K562 (cell line): ENCODE measurements around the gene MYCBPAP. TPM values are rescaled to one million over a fixed set of nuclear protein-coding genes. Genes with fewer than 3 reads are reported as not detected.

Experiments used
- ATAC-seq: fragments of 200-7000 bp; cut with Tn5 transposase; 3 replicates; pipeline ENCODE4 v1.9.1; 2020; ENCODE audit warnings: moderate library complexity
- BruUV-seq: library from RNA; stranded (reverse); fragments of 400-500 nt; replicated peaks from 2 replicates; lab custom pipeline; 2021; lab: Mats Ljungman, UMichigan
- CTCF ChIA-PET: fragments of 300-600 bp; formaldehyde crosslinking; extraction: SDS; loops from one replicate; lab custom pipeline; 2021; ENCODE audit warnings: low intra/inter-chr PET ratio; lab: Yijun Ruan, JAX
- POLR2A ChIA-PET: fragments of 300-600, 350-650 bp; sonication (Branson Sonifier 250); formaldehyde crosslinking; extraction: SDS; loops from one replicate; lab custom pipeline; 2021; ENCODE audit warnings: antibody characterized with exemption, inconsistent platforms; lab: Yijun Ruan, JAX
- DNase-seq, 4 experiments: peaks; one replicate each; pipeline versions ENCODE4 v3.0.0 to v3.0.0-alpha.2; 2011 to 2018; ENCODE audit warnings: low spot score in 3 of 4, mixed read lengths in 3 of 4; ENCODE audit errors: extremely low read depth in 1 of 4
- FAIRE-seq: peaks from 2 replicates; lab custom pipeline; 2011; peaks lifted over from hg19 to GRCh38; lab: Jason Lieb, UNC
- H2AFZ ChIP-seq: 2 replicates; pipeline ENCODE4 v1.6.0; 2011; ENCODE audit warnings: low read depth, low read length, control low read depth, inconsistent platforms
- H3K27ac ChIP-seq: fragments of 200-600 bp; 3 replicates; pipeline ENCODE4 v1.8.0; 2011; ENCODE audit warnings: low read depth, mild to moderate bottlenecking, control low read depth, inconsistent platforms, low read length, moderate library complexity, mixed read lengths; ENCODE audit errors: extremely low read depth
- H3K27me3 ChIP-seq, 2 experiments: fragments of 300-600 bp in 1 of 2; 2 replicates in 1 of 2; 3 replicates in 1 of 2; pipeline versions ENCODE4 v1.6.0 to v1.8.0; 2011; ENCODE audit warnings: inconsistent platforms in 2 of 2, low read length in 2 of 2, mild to moderate bottlenecking in 1 of 2, mixed read lengths in 1 of 2, moderate library complexity in 1 of 2; ENCODE audit not compliant: control insufficient read depth in 2 of 2, insufficient read depth in 2 of 2
- H3K36me3 ChIP-seq: fragments of 300-600 bp; 3 replicates; pipeline ENCODE4 v1.8.0; 2011; ENCODE audit warnings: mild to moderate bottlenecking, low read length, inconsistent platforms; ENCODE audit not compliant: control insufficient read depth, insufficient read depth
- H3K4me1 ChIP-seq, 2 experiments: fragments of 200-600 bp in 1 of 2; replicated peaks in 1 of 2; 2 replicates in 1 of 2; 3 replicates in 1 of 2; pipeline versions ENCODE4 v1.5.1 to v1.8.0; 2011; ENCODE audit warnings: inconsistent platforms in 2 of 2, low read length in 2 of 2, mild to moderate bottlenecking in 1 of 2, mixed read lengths in 1 of 2, moderate library complexity in 1 of 2; ENCODE audit not compliant: control insufficient read depth in 2 of 2, insufficient read depth in 2 of 2
- H3K4me2 ChIP-seq: 2 replicates; pipeline ENCODE4 v1.6.1; 2011; ENCODE audit warnings: low read length, control low read depth, inconsistent platforms, mixed read lengths; ENCODE audit not compliant: insufficient read depth
- H3K4me3 ChIP-seq: fragments of 200-600 bp; sonication (generic), shearing (Covaris generic); 2 replicates; pipeline ENCODE4 v1.5.1; 2016; ENCODE audit warnings: control low read depth, inconsistent platforms
- H3K79me2 ChIP-seq: fragments of 200-600 bp; 3 replicates; pipeline ENCODE4 v1.8.0; 2011; ENCODE audit warnings: low read length, inconsistent platforms; ENCODE audit not compliant: control insufficient read depth, insufficient read depth
- H3K9ac ChIP-seq, 2 experiments: 2 replicates each; pipeline versions ENCODE4 v1.6.0 to v1.6.1; 2011; ENCODE audit warnings: low read depth in 2 of 2, low read length in 2 of 2, control low read depth in 1 of 2, inconsistent platforms in 1 of 2, mild to moderate bottlenecking in 1 of 2, mixed read lengths in 1 of 2; ENCODE audit not compliant: insufficient read depth in 1 of 2
- H3K9me1 ChIP-seq: one replicate; pipeline ENCODE4 v1.6.0; 2011; ENCODE audit warnings: inconsistent platforms, mild to moderate bottlenecking, low read length, moderate library complexity; ENCODE audit not compliant: control insufficient read depth, insufficient read depth
- H3K9me3 ChIP-seq: replicated peaks from 2 replicates; pipeline ENCODE4 v1.5.1; 2011; ENCODE audit warnings: low read depth, low read length, inconsistent platforms; ENCODE audit not compliant: control insufficient read depth, insufficient read depth
- H4K20me1 ChIP-seq: replicated peaks from 2 replicates; pipeline ENCODE4 v1.6.1; 2011; ENCODE audit warnings: low read length, inconsistent platforms, mixed read lengths; ENCODE audit not compliant: control insufficient read depth, insufficient read depth
- ATF7 ChIP-seq: fragments of 450-650 bp; IDR thresholded peaks from 2 replicates; pipeline ENCODE4 v1.7.1; 2014; ENCODE audit warnings: mild to moderate bottlenecking, moderate library complexity
- BHLHE40 ChIP-seq: IDR thresholded peaks from 2 replicates; pipeline ENCODE4 v1.6.1; 2011; ENCODE audit warnings: low read length, improper control_type of control experiment
- ETV1 ChIP-seq: fragments of 450-650 bp; conservative IDR thresholded peaks from 2 replicates; pipeline ENCODE4 v1.6.1; 2016; ENCODE audit warnings: missing genetic modification characterization, control low read depth, low read depth, missing compliant biosample characterization
- L3MBTL2 ChIP-seq: fragments of 450-650 bp; IDR thresholded peaks from 2 replicates; pipeline ENCODE4 v1.6.1; 2016; ENCODE audit warnings: mild to moderate bottlenecking, moderate library complexity
- NR2C2 ChIP-seq, 2 experiments: fragments of 200-800 bp in 1 of 2; sonication (Bioruptor generic) in 1 of 2; sonication (generic) in 1 of 2; formaldehyde crosslinking in 1 of 2; IDR thresholded peaks; 2 replicates each; pipeline versions ENCODE4 v1.6.1 to v1.8.0; 2016 to 2022; ENCODE audit warnings: mild to moderate bottlenecking in 1 of 2, missing compliant biosample characterization in 1 of 2, missing genetic modification characterization in 1 of 2, missing genetic modification reagents in 1 of 2
- PCBP1 ChIP-seq: fragments of 200-400 bp; formaldehyde crosslinking; IDR thresholded peaks from 2 replicates; pipeline ENCODE4 v1.6.1; 2018; ENCODE audit warnings: mild to moderate bottlenecking, low read depth, low read length; ENCODE audit not compliant: poor library complexity, severe bottlenecking
- RHOXF2B ChIP-seq: fragments of 250-450 bp; sonication (Bioruptor Pico); conservative IDR thresholded peaks from 2 replicates; pipeline ENCODE4 v1.5.1; 2021
- XRCC4 ChIP-seq: IDR thresholded peaks from one replicate; pipeline ENCODE4 v1.6.1; 2011; ENCODE audit not compliant: insufficient read depth, insufficient read length; ENCODE audit errors: extremely low read depth
- ZBTB9 ChIP-seq: fragments of 450-650 bp; formaldehyde crosslinking; IDR thresholded peaks from 2 replicates; pipeline ENCODE4 v1.4.0; 2020; ENCODE audit warnings: mild to moderate bottlenecking, moderate library complexity
- ZNF232 ChIP-seq: sonication (generic); formaldehyde crosslinking; IDR thresholded peaks from 2 replicates; pipeline ENCODE4 v1.8.0; 2022; ENCODE audit warnings: mild to moderate bottlenecking, missing genetic modification reagents
- WGBS: fragments of 100-300 bp; shearing (Covaris generic); methylation state at CpG from one replicate; pipeline ENCODE4 v1.1.6; 2016; ENCODE audit warnings: low coverage, mixed read lengths; ENCODE audit not compliant: insufficient coverage; ENCODE audit errors: missing lambda C conversion rate; 5-methylcytosine and 5-hydroxymethylcytosine counted together
- in situ Hi-C: fragments of 300-500 bp; cut with MboI; formaldehyde crosslinking; loops from 4 replicates; pipeline ENCODE4 v1.15.0; 2018; ENCODE audit warnings: inconsistent platforms, mixed read lengths
- intact Hi-C: fragments of 100-400 bp; cut with micrococcal nuclease; formaldehyde crosslinking; loops from 2 replicates; pipeline ENCODE4 v1.14.2; 2022
- polyA plus RNA-seq, 8 experiments: library from polyadenylated mRNA; depleted of rRNA in 4 of 8; stranded (reverse) in 5 of 8; unstranded in 3 of 8; fragments of >200 nt; fragmentation: Nextera tagmentation in 2 of 8; fragmentation: Illumina TruSeq in 1 of 8; extraction: Ambion mirVana in 2 of 8; extraction: Trizol in 1 of 8; gene quantifications; 2 replicates each; pipeline versions ENCODE4 v1.2.1 to v1.2.3, GENCODE V29; 2011 to 2014; ENCODE audit warnings: inconsistent platforms in 1 of 8, missing spikeins in 1 of 8
- total RNA-seq, 7 experiments: library from RNA; depleted of rRNA in 6 of 7; stranded (reverse); fragments of >200 nt in 6 of 7; fragmentation: Illumina TruSeq in 2 of 7; extraction: Trizol in 2 of 7; gene quantifications; 2 replicates each; pipeline versions ENCODE4 v1.2.1 to v1.2.3, GENCODE V29; 2011 to 2021; ENCODE audit warnings: low replicate concordance in 1 of 7
- TF ChIP-seq, protein P1 (sequence below), 2 experiments: IDR thresholded peaks; 2 replicates each; pipeline ENCODE4 v1.6.1; 2011; ENCODE audit warnings: borderline replicate concordance in 1 of 2, control low read depth in 1 of 2, low read depth in 1 of 2, low read length in 1 of 2, mild to moderate bottlenecking in 1 of 2, mixed read lengths in 1 of 2, moderate library complexity in 1 of 2; ENCODE audit not compliant: insufficient read depth in 1 of 2, insufficient read length in 1 of 2, poor library complexity in 1 of 2, severe bottlenecking in 1 of 2; ENCODE audit errors: extremely low read depth in 1 of 2
- TF ChIP-seq, protein P2 (sequence below): IDR thresholded peaks from 2 replicates; pipeline ENCODE4 v1.6.1; 2014; ENCODE audit warnings: antibody characterized with exemption
- TF ChIP-seq, protein P3 (sequence below): sonication (generic); formaldehyde crosslinking; IDR thresholded peaks from 2 replicates; pipeline ENCODE4 v1.9.0; 2022; ENCODE audit warnings: mild to moderate bottlenecking, missing genetic modification reagents
- TF ChIP-seq, protein P4 (sequence below): fragments of 450-650 bp; IDR thresholded peaks from 2 replicates; pipeline ENCODE4 v1.6.1; 2017; ENCODE audit warnings: antibody characterized with exemption

Gene MYCBPAP
- total and polyA plus RNA-seq, 9 of the 15 experiments (the other 6 are each of a cell fraction or from before 2014, with no cell fraction given), result not detected

GRCh38 chr17:50559674-50560184, 51.5 kb downstream of the MYCBPAP start:
- H3K9me1 ChIP-seq, result no peaks in the 10 kb centered on the region
- in situ Hi-C loops, result no loop called here
- peak; percentile 89 for FAIRE-seq
- peaks cover 25 to 60% of the 10 kb centered on the region in 2 experiments for H3K27me3 ChIP-seq
- no peaks in the 10 kb centered on the region for H3K9me3 ChIP-seq
- peaks cover 18% of the 10 kb centered on the region; the same call in 1 of the 2 replicates for H4K20me1 ChIP-seq
- peak overlapping the region; percentile 68 for H3K4me2 ChIP-seq
- peaks cover 9 to 35% of the 10 kb centered on the region in 2 experiments for H3K4me1 ChIP-seq
- POLR2A ChIA-PET, result interaction anchor here (0.6 to 1.6 kb wide), 5 partner anchors 9 to 595 kb away, joined by 3 to 7 read pairs (median 3); no protein-coding TSS in a partner anchor
- H3K27ac ChIP-seq, result no peak overlapping the region
- no peaks in the 10 kb centered on the region for H3K36me3 ChIP-seq
- intact Hi-C loops, result no loop called here
- no TSS peak for BruUV-seq
- H2AFZ ChIP-seq, result peak overlapping the region; percentile 67
- peak; percentile 77 to 84 (median 78) for DNase-seq
- peak overlapping the region; percentile 37 for H3K4me3 ChIP-seq
- H3K79me2 ChIP-seq, result no peaks in the 10 kb centered on the region
- WGBS, result 15% methylated on average over 24 of the region's 27 CpGs
- H3K9ac ChIP-seq, result peak overlapping the region in 1 of 2 experiments; percentile 75; a peak in 1 of 4 replicates
- ATAC-seq, result peak; percentile 82
- CTCF ChIA-PET, result no interaction called here
- no peak for TF ChIP-seq PCBP1
- peak; percentile 80 for TF ChIP-seq L3MBTL2
- no peak for TF ChIP-seq ETV1
- no peak for TF ChIP-seq BHLHE40
- no peak for TF ChIP-seq ZNF232
- TF ChIP-seq RHOXF2B (CRISPR knock-in tag), result no peak
- TF ChIP-seq, protein P1, sequence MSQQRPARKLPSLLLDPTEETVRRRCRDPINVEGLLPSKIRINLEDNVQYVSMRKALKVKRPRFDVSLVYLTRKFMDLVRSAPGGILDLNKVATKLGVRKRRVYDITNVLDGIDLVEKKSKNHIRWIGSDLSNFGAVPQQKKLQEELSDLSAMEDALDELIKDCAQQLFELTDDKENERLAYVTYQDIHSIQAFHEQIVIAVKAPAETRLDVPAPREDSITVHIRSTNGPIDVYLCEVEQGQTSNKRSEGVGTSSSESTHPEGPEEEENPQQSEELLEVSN (IDR thresholded peaks at IDR 0.05; ENCODE audit: borderline replicate concordance in 1 of 2, extremely low read depth in 1 of 2, insufficient read depth in 1 of 2, insufficient read length in 1 of 2, low read depth in 1 of 2, low read length in 1 of 2, poor library complexity in 1 of 2, severe bottlenecking in 1 of 2), result peak; percentile 52 to 59
- TF ChIP-seq, protein P2, sequence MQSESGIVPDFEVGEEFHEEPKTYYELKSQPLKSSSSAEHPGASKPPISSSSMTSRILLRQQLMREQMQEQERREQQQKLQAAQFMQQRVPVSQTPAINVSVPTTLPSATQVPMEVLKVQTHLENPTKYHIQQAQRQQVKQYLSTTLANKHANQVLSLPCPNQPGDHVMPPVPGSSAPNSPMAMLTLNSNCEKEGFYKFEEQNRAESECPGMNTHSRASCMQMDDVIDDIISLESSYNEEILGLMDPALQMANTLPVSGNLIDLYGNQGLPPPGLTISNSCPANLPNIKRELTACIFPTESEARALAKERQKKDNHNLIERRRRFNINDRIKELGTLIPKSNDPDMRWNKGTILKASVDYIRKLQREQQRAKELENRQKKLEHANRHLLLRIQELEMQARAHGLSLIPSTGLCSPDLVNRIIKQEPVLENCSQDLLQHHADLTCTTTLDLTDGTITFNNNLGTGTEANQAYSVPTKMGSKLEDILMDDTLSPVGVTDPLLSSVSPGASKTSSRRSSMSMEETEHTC, result no peak
- TF ChIP-seq NR2C2 (CRISPR knock-in tag; IDR thresholded peaks at IDR 0.05), result no peak
- no peak for TF ChIP-seq NR2C2 (tag; IDR thresholded peaks at IDR 0.05)
- TF ChIP-seq XRCC4, result no peak
- TF ChIP-seq, protein P3, sequence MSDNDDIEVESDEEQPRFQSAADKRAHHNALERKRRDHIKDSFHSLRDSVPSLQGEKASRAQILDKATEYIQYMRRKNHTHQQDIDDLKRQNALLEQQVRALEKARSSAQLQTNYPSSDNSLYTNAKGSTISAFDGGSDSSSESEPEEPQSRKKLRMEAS, result peak; percentile 71
- TF ChIP-seq ZBTB9 (CRISPR knock-in tag), result no peak
- TF ChIP-seq ATF7, result no peak
- TF ChIP-seq, protein P4, sequence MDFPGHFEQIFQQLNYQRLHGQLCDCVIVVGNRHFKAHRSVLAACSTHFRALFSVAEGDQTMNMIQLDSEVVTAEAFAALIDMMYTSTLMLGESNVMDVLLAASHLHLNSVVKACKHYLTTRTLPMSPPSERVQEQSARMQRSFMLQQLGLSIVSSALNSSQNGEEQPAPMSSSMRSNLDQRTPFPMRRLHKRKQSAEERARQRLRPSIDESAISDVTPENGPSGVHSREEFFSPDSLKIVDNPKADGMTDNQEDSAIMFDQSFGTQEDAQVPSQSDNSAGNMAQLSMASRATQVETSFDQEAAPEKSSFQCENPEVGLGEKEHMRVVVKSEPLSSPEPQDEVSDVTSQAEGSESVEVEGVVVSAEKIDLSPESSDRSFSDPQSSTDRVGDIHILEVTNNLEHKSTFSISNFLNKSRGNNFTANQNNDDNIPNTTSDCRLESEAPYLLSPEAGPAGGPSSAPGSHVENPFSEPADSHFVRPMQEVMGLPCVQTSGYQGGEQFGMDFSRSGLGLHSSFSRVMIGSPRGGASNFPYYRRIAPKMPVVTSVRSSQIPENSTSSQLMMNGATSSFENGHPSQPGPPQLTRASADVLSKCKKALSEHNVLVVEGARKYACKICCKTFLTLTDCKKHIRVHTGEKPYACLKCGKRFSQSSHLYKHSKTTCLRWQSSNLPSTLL, result no peak
